GM12878 (cell line): ENCODE results near the gene KAT14. TPM values are rescaled to one million over a fixed set of nuclear protein-coding genes. Genes with fewer than 3 reads are reported as not detected.

Source experiments
- ASH2L ChIP-seq: fragments of 300-600, 200-600 bp; sonication (generic); IDR thresholded peaks from 2 replicates; pipeline ENCODE4 v1.6.1; 2017; ENCODE audit warnings: low read depth, mild to moderate bottlenecking, borderline replicate concordance
- BCL11A ChIP-seq: IDR thresholded peaks from 2 replicates; pipeline ENCODE4 v1.6.1; 2011; ENCODE audit warnings: low read depth, low read length
- EP300 ChIP-seq, 2 experiments: fragments of 150-350 bp in 1 of 2; IDR thresholded peaks; 2 replicates each; pipeline ENCODE4 v1.6.1; 2011 to 2012; ENCODE audit warnings: low read depth in 2 of 2, low read length in 2 of 2, borderline replicate concordance in 1 of 2, improper control_type of control experiment in 1 of 2, inconsistent platforms in 1 of 2; ENCODE audit not compliant: control insufficient read depth in 1 of 2
- LARP7 ChIP-seq: fragments of 450-650 bp; IDR thresholded peaks from 2 replicates; pipeline ENCODE4 v1.6.1; 2017; ENCODE audit warnings: mild to moderate bottlenecking
- MEF2A ChIP-seq: IDR thresholded peaks from 2 replicates; pipeline ENCODE4 v1.6.1; 2011; ENCODE audit warnings: low read depth, mild to moderate bottlenecking, low read length, moderate library complexity; ENCODE audit not compliant: insufficient read depth
- TCF3 ChIP-seq: IDR thresholded peaks from 2 replicates; pipeline ENCODE4 v1.6.1; 2012; ENCODE audit warnings: low read depth, mild to moderate bottlenecking, low read length, borderline replicate concordance; ENCODE audit not compliant: insufficient read depth
- YY1 ChIP-seq: IDR thresholded peaks from 2 replicates; pipeline ENCODE4 v1.6.1; 2011; ENCODE audit warnings: low read depth, mild to moderate bottlenecking, low read length
- ZZZ3 ChIP-seq: IDR thresholded peaks from 2 replicates; pipeline ENCODE4 v1.6.1; 2011; ENCODE audit warnings: low read depth; ENCODE audit not compliant: control insufficient read depth, insufficient read length
- polyA plus RNA-seq, 11 experiments: library from polyadenylated mRNA; depleted of rRNA in 4 of 11; unstranded in 6 of 11; stranded (reverse) in 5 of 11; fragments of >200 nt; fragmentation: Nextera tagmentation in 4 of 11; fragmentation: Illumina TruSeq in 1 of 11; extraction: Ambion mirVana in 4 of 11; extraction: Trizol in 1 of 11; gene quantifications; 1 replicate in 1 of 11; 2 replicates in 10 of 11; pipeline versions ENCODE4 v1.2.1 to v1.2.3, GENCODE V29; 2011 to 2016; ENCODE audit warnings: inconsistent platforms in 2 of 11, missing spikeins in 2 of 11, low read depth in 1 of 11
- total RNA-seq, 4 experiments: library from RNA; depleted of rRNA in 3 of 4; stranded (reverse); fragments of >200 nt in 3 of 4; fragmentation: Illumina TruSeq in 1 of 4; extraction: Trizol in 1 of 4; gene quantifications; 2 replicates each; pipeline versions ENCODE4 v1.2.1 to v1.2.3, GENCODE V29; 2013 to 2021
- TF ChIP-seq, protein P1 (sequence below): fragments of 450-650 bp; formaldehyde crosslinking; IDR thresholded peaks from 2 replicates; pipeline ENCODE4 v1.5.0; 2022; ENCODE audit warnings: mild to moderate bottlenecking, missing genetic modification characterization
- TF ChIP-seq, protein P2 (sequence below): fragments of 450-650 bp; IDR thresholded peaks from 2 replicates; pipeline ENCODE4 v1.6.1; 2017; ENCODE audit warnings: mild to moderate bottlenecking, moderate library complexity

KAT14 gene
- total and polyA plus RNA-seq, 10 of the 15 experiments (the other 5 are each of a cell fraction or from before 2014, with no cell fraction given) = 4.0 to 19.9 (median 13.9) TPM

DNA sequence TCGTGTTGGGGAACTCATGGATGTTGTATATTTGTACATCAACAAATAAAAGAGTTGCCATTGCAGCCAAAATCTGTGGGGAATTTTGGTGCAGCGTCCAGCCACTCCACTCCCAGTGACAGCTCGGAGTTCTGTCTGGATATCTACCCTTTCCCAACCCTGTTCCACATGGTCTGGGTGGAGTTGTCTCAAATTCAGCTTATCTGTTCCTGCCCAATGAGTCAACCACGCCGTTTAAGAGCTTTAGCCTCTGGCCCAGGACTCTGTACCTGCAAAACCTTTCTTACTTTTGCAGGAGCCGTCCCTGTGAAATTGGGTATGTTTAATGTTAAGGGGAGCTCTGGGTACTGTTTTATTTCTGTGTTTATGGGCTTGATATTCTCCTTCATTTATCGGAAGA, 46.0 kb upstream of the KAT14 start (continued):
- TF ChIP-seq, protein P1, sequence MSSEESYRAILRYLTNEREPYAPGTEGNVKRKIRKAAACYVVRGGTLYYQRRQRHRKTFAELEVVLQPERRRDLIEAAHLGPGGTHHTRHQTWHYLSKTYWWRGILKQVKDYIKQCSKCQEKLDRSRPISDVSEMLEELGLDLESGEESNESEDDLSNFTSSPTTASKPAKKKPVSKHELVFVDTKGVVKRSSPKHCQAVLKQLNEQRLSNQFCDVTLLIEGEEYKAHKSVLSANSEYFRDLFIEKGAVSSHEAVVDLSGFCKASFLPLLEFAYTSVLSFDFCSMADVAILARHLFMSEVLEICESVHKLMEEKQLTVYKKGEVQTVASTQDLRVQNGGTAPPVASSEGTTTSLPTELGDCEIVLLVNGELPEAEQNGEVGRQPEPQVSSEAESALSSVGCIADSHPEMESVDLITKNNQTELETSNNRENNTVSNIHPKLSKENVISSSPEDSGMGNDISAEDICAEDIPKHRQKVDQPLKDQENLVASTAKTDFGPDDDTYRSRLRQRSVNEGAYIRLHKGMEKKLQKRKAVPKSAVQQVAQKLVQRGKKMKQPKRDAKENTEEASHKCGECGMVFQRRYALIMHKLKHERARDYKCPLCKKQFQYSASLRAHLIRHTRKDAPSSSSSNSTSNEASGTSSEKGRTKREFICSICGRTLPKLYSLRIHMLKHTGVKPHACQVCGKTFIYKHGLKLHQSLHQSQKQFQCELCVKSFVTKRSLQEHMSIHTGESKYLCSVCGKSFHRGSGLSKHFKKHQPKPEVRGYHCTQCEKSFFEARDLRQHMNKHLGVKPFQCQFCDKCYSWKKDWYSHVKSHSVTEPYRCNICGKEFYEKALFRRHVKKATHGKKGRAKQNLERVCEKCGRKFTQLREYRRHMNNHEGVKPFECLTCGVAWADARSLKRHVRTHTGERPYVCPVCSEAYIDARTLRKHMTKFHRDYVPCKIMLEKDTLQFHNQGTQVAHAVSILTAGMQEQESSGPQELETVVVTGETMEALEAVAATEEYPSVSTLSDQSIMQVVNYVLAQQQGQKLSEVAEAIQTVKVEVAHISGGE (CRISPR knock-in tag) = no peak
- no peak for TF ChIP-seq ZZZ3
- no peak for TF ChIP-seq BCL11A
- TF ChIP-seq LARP7 = no peak
- no peak for TF ChIP-seq TCF3
- TF ChIP-seq, protein P2, sequence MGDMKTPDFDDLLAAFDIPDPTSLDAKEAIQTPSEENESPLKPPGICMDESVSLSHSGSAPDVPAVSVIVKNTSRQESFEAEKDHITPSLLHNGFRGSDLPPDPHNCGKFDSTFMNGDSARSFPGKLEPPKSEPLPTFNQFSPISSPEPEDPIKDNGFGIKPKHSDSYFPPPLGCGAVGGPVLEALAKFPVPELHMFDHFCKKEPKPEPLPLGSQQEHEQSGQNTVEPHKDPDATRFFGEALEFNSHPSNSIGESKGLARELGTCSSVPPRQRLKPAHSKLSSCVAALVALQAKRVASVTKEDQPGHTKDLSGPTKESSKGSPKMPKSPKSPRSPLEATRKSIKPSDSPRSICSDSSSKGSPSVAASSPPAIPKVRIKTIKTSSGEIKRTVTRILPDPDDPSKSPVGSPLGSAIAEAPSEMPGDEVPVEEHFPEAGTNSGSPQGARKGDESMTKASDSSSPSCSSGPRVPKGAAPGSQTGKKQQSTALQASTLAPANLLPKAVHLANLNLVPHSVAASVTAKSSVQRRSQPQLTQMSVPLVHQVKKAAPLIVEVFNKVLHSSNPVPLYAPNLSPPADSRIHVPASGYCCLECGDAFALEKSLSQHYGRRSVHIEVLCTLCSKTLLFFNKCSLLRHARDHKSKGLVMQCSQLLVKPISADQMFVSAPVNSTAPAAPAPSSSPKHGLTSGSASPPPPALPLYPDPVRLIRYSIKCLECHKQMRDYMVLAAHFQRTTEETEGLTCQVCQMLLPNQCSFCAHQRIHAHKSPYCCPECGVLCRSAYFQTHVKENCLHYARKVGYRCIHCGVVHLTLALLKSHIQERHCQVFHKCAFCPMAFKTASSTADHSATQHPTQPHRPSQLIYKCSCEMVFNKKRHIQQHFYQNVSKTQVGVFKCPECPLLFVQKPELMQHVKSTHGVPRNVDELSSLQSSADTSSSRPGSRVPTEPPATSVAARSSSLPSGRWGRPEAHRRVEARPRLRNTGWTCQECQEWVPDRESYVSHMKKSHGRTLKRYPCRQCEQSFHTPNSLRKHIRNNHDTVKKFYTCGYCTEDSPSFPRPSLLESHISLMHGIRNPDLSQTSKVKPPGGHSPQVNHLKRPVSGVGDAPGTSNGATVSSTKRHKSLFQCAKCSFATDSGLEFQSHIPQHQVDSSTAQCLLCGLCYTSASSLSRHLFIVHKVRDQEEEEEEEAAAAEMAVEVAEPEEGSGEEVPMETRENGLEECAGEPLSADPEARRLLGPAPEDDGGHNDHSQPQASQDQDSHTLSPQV = no peak
- no peak for TF ChIP-seq YY1
- TF ChIP-seq ASH2L = no peak
- TF ChIP-seq EP300 (IDR thresholded peaks at IDR 0.05; ENCODE audit: borderline replicate concordance in 1 of 2, control insufficient read depth in 1 of 2, low read depth in 2 of 2, low read length in 2 of 2) = no peak
- no peak for TF ChIP-seq MEF2A
